HCT116 (cell line): Measurements from ENCODE around the gene PCDHB11. TPM values are rescaled to one million over a fixed set of nuclear protein-coding genes. Genes with fewer than 3 reads are reported as not detected.
"Not testable (repeated sequence)": the region's sequence is repeated elsewhere in the genome, so short reads cannot be mapped to it uniquely, and the experiment has no call there.

Source experiments
- ATAC-seq: fragments of 200-7000 bp; cut with Tn5 transposase; 2 replicates; pipeline ENCODE4 v1.9.1; 2020; ENCODE audit warnings: mild to moderate bottlenecking, moderate library complexity
- BruUV-seq: library from RNA; stranded (reverse); fragments of 400-500 nt; replicated peaks from 2 replicates; lab custom pipeline; 2021; lab: Mats Ljungman, UMichigan
- CTCF ChIA-PET: fragments of 300-600 bp; sonication (Branson Sonifier 250); formaldehyde crosslinking; loops from one replicate; lab custom pipeline; 2021; ENCODE audit warnings: antibody characterized with exemption; lab: Charles Lee
- POLR2A ChIA-PET: fragments of 300-600, 350-600 bp; sonication (Branson Sonifier 250); formaldehyde crosslinking; loops from one replicate; lab custom pipeline; 2021; ENCODE audit warnings: antibody characterized with exemption; lab: Charles Lee
- RAD21 ChIA-PET, 2 experiments: fragments of 300-600 bp; sonication (Branson Sonifier 250); formaldehyde crosslinking; loops; one replicate each; lab custom pipeline; 2023; ENCODE audit warnings: low total read pairs in 2 of 2; ENCODE audit not compliant: uncharacterized antibody in 2 of 2, unreplicated experiment in 2 of 2, low non-redundant PET in 1 of 2; lab: Charles Lee
- DNase-seq: peaks from one replicate; pipeline ENCODE4 v3.0.0-alpha.2; 2010; ENCODE audit warnings: low read depth, low spot score
- H2AFZ ChIP-seq: fragments of 200-600 bp; shearing (Covaris generic), sonication (generic); 2 replicates; pipeline ENCODE4 v1.6.1; 2017; ENCODE audit warnings: low read depth, mixed run types, mixed read lengths, antibody characterized with exemption, low read length; ENCODE audit not compliant: poor library complexity, severe bottlenecking
- H3K27ac ChIP-seq: 2 replicates; pipeline ENCODE4 v1.5.1; 2012; ENCODE audit warnings: low read depth, low read length
- H3K27me3 ChIP-seq: fragments of 200-600 bp; sonication (generic); 2 replicates; pipeline ENCODE4 v1.6.1; 2016; ENCODE audit warnings: mixed run types, low read length, mixed read lengths; ENCODE audit not compliant: insufficient read depth
- H3K36me3 ChIP-seq, 2 experiments: fragments of 200-500 bp in 1 of 2; fragments of 200-600 bp in 1 of 2; sonication (Bioruptor generic) in 1 of 2; sonication (generic) in 1 of 2; 2 replicates each; pipeline versions ENCODE4 v1.5.1 to v1.6.1; 2014 to 2016; ENCODE audit warnings: low read length in 2 of 2, inconsistent platforms in 1 of 2, mixed read lengths in 1 of 2, mixed run types in 1 of 2; ENCODE audit not compliant: insufficient read depth in 2 of 2, control insufficient read depth in 1 of 2
- H3K4me1 ChIP-seq, 2 experiments: fragments of 200-600 bp in 1 of 2; sonication (generic) in 1 of 2; 2 replicates each; pipeline versions ENCODE4 v1.5.1 to v1.6.1; 2012 to 2017; ENCODE audit warnings: low read length in 2 of 2, inconsistent platforms in 1 of 2, mild to moderate bottlenecking in 1 of 2, mixed read lengths in 1 of 2, mixed run types in 1 of 2, moderate library complexity in 1 of 2; ENCODE audit not compliant: insufficient read depth in 2 of 2, control insufficient read depth in 1 of 2
- H3K4me2 ChIP-seq: fragments of 200-600 bp; sonication (generic); 2 replicates; pipeline ENCODE4 v1.6.1; 2017; ENCODE audit warnings: mixed run types, low read length, mixed read lengths
- H3K4me3 ChIP-seq, 2 experiments: fragments of 200-600 bp in 1 of 2; sonication (generic) in 1 of 2; replicated peaks in 1 of 2; 2 replicates each; pipeline ENCODE4 v1.5.1; 2011 to 2016; ENCODE audit warnings: low read length in 2 of 2, control low read depth in 1 of 2, low read depth in 1 of 2, mild to moderate bottlenecking in 1 of 2, mixed read lengths in 1 of 2, mixed run types in 1 of 2
- H3K79me2 ChIP-seq: fragments of 200-600 bp; sonication (generic); 2 replicates; pipeline ENCODE4 v1.6.1; 2017; ENCODE audit warnings: mild to moderate bottlenecking, mixed run types, low read length, moderate library complexity, mixed read lengths; ENCODE audit not compliant: insufficient read depth
- H3K9ac ChIP-seq: fragments of 200-600 bp; sonication (generic); 2 replicates; pipeline ENCODE4 v1.6.1; 2016; ENCODE audit warnings: low read length, mixed read lengths
- H3K9me2 ChIP-seq: fragments of 200-600 bp; sonication (generic), shearing (Covaris generic); 2 replicates; pipeline ENCODE4 v1.6.1; 2017; ENCODE audit warnings: mixed run types, mild to moderate bottlenecking, moderate library complexity; ENCODE audit not compliant: insufficient read depth
- H3K9me3 ChIP-seq, 2 experiments: fragments of 200-500 bp in 1 of 2; fragments of 200-600 bp in 1 of 2; sonication (Bioruptor generic) in 1 of 2; sonication (generic) in 1 of 2; 2 replicates each; pipeline ENCODE4 v1.6.1; 2014 to 2017; ENCODE audit warnings: low read length in 2 of 2, mixed read lengths in 2 of 2, inconsistent platforms in 1 of 2, low read depth in 1 of 2, mild to moderate bottlenecking in 1 of 2, mixed run types in 1 of 2, moderate library complexity in 1 of 2; ENCODE audit not compliant: control insufficient read depth in 1 of 2, insufficient read depth in 1 of 2
- H4K20me1 ChIP-seq: fragments of 200-600 bp; sonication (generic), shearing (Covaris generic); 2 replicates; pipeline ENCODE4 v1.6.1; 2017; ENCODE audit warnings: mixed run types, mild to moderate bottlenecking, moderate library complexity; ENCODE audit not compliant: insufficient read depth
- CEBPB ChIP-seq: IDR thresholded peaks from 2 replicates; pipeline ENCODE4 v1.6.1; 2012; ENCODE audit warnings: low read depth
- EZH2phosphoT487 ChIP-seq: fragments of 200-600 bp; IDR thresholded peaks from 2 replicates; pipeline ENCODE4 v1.6.1; 2018; ENCODE audit warnings: antibody characterized with exemption, borderline replicate concordance
- POLR2A ChIP-seq: IDR thresholded peaks from 2 replicates; pipeline ENCODE4 v1.7.0; 2011; ENCODE audit warnings: borderline replicate concordance; ENCODE audit not compliant: insufficient read depth, insufficient read length; ENCODE audit errors: extremely low read depth
- RAD21 ChIP-seq: IDR thresholded peaks from 2 replicates; pipeline ENCODE4 v1.6.1; 2012; ENCODE audit warnings: low read depth, mild to moderate bottlenecking
- SIN3A ChIP-seq: IDR thresholded peaks from 2 replicates; pipeline ENCODE4 v1.6.1; 2012; ENCODE audit warnings: low read depth
- SP1 ChIP-seq: IDR thresholded peaks from 2 replicates; pipeline ENCODE4 v1.6.1; 2012; ENCODE audit warnings: low read depth
- TCF7L2 ChIP-seq: IDR thresholded peaks from 2 replicates; pipeline ENCODE4 v1.7.0; 2011; ENCODE audit warnings: borderline replicate concordance, inconsistent platforms; ENCODE audit not compliant: insufficient read depth, insufficient read length; ENCODE audit errors: extremely low read depth
- YY1 ChIP-seq: IDR thresholded peaks from 2 replicates; pipeline ENCODE4 v1.6.1; 2011; ENCODE audit warnings: low read length, low read depth, moderate library complexity, mild to moderate bottlenecking; ENCODE audit not compliant: insufficient replicate concordance; ENCODE audit errors: extremely low read depth
- ZFX ChIP-seq: fragments of 450-650 bp; IDR thresholded peaks from 2 replicates; pipeline ENCODE4 v1.6.1; 2017
- ZNF274 ChIP-seq: fragments of 200-500 bp; sonication (Bioruptor generic); IDR thresholded peaks from 2 replicates; pipeline ENCODE4 v1.6.1; 2014; ENCODE audit warnings: mild to moderate bottlenecking, low read depth, low read length, inconsistent platforms
- intact Hi-C: fragments of 100-400 bp; cut with micrococcal nuclease; formaldehyde crosslinking; loops from 2 replicates; pipeline ENCODE4 v1.10.0; 2022
- total RNA-seq: library from RNA; stranded (reverse); gene quantifications from one replicate; pipeline ENCODE4 v1.2.1, GENCODE V29; 2021; ENCODE audit not compliant: unreplicated experiment
- TF ChIP-seq, protein P1 (sequence below): IDR thresholded peaks from 2 replicates; pipeline ENCODE4 v1.6.1; 2012
- TF ChIP-seq, protein P2 (sequence below): IDR thresholded peaks from 2 replicates; pipeline ENCODE4 v1.6.1; 2012
- TF ChIP-seq, protein P3 (sequence below), 3 experiments: fragments of 200-600 bp in 1 of 3; sonication (generic) in 1 of 3; IDR thresholded peaks in 2 of 3; conservative IDR thresholded peaks in 1 of 3; 2 replicates each; pipeline ENCODE4 v1.5.1; 2012 to 2017; ENCODE audit warnings: low read depth in 2 of 3, low read length in 2 of 3, antibody characterized with exemption in 1 of 3, borderline replicate concordance in 1 of 3, control low read depth in 1 of 3, mild to moderate bottlenecking in 1 of 3, mixed read lengths in 1 of 3, mixed run types in 1 of 3, moderate library complexity in 1 of 3; ENCODE audit not compliant: insufficient read depth in 1 of 3
- TF ChIP-seq, protein P4 (sequence below): IDR thresholded peaks from 2 replicates; pipeline ENCODE4 v1.6.1; 2012; ENCODE audit warnings: low read depth

PCDHB11 gene
- total RNA-seq, 1 experiment from 2014 or later: 0.07 TPM

DNA sequence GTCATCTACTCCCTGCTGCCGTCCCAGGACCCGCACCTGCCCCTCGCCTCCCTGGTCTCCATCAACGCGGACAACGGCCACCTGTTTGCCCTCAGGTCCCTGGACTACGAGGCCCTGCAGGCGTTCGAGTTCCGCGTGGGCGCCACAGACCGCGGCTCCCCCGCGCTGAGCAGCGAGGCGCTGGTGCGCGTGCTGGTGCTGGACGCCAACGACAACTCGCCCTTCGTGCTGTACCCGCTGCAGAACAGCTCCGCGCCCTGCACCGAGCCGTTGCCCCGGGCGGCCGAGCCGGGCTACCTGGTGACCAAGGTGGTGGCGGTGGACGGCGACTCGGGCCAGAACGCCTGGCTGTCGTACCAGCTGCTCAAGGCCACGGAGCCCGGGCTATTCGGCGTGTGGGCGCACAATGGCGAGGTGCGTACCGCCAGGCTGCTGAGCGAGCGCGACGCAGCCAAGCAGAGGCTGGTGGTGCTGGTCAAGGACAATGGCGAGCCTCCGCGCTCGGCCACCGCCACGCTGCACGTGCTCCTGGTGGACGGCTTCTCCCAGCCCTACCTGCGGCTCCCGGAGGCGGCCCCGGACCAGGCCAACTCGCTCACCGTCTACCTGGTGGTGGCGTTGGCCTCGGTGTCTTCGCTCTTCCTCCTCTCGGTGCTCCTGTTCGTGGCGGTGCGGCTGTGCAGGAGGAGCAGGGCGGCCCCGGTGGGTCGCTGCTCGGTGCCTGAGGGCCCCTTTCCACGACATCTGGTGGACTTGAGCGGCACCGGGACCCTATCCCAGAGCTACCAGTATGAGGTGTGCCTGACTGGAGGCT, 24.9 kb upstream of the PCDHB11 start:
- intact Hi-C loops, RAD21 ChIA-PET: not testable (repeated sequence)
- H3K9me3 ChIP-seq: peaks cover 0 to 10% of the 10 kb centered on the region in 2 experiments; a peak in 3 of 4 replicates

DNA sequence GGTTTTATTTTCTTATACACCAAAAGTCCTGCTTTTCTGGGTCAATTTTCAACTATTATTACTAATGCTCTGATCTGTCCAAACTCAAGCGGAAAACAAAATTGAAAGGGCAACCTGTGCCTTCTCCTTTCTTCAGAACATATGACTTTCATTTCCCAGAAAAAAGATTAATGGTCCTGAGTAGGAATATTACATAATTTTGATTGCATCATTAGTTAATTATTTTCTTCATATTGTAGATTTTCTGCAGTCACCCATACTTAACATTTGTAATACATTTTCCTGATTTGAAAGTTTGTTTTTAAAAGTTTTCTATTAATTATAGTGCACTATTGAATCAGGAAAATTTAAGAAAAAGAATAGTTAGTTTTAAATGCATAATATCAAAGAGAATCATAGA, 23.5 kb upstream of the PCDHB11 start:
- H4K20me1 ChIP-seq: no peaks in the 10 kb centered on the region
- intact Hi-C loops: no loop called here
- RAD21 ChIA-PET: no interaction called here
- no peak overlapping the region for H3K27ac ChIP-seq
- CTCF ChIA-PET: no interaction called here
- H3K4me3 ChIP-seq: no peak overlapping the region
- H3K36me3 ChIP-seq: no peaks in the 10 kb centered on the region
- no peaks in the 10 kb centered on the region for H3K9me2 ChIP-seq
- ATAC-seq (no peak), DNase-seq (no peak)
- no peaks in the 10 kb centered on the region for H3K27me3 ChIP-seq
- no peak overlapping the region for H3K9ac ChIP-seq
- no peak overlapping the region for H3K4me2 ChIP-seq
- peaks cover 0 to 10% of the 10 kb centered on the region in 2 experiments; a peak in 3 of 4 replicates for H3K9me3 ChIP-seq
- no TSS peak for BruUV-seq
- POLR2A ChIA-PET: no interaction called here
- H3K79me2 ChIP-seq: no peaks in the 10 kb centered on the region
- H2AFZ ChIP-seq: no peak overlapping the region
- no peaks in the 10 kb centered on the region for H3K4me1 ChIP-seq
- TF ChIP-seq ZFX (no peak), CEBPB (no peak), ZNF274 (no peak), YY1 (no peak), SP1 (no peak), EZH2phosphoT487 (no peak), TCF7L2 (no peak), SIN3A (no peak), RAD21 (no peak), POLR2A (no peak)
- TF ChIP-seq, protein P1, sequence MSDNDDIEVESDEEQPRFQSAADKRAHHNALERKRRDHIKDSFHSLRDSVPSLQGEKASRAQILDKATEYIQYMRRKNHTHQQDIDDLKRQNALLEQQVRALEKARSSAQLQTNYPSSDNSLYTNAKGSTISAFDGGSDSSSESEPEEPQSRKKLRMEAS: no peak
- TF ChIP-seq, protein P2, sequence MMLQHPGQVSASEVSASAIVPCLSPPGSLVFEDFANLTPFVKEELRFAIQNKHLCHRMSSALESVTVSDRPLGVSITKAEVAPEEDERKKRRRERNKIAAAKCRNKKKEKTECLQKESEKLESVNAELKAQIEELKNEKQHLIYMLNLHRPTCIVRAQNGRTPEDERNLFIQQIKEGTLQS: no peak
- TF ChIP-seq, protein P3, sequence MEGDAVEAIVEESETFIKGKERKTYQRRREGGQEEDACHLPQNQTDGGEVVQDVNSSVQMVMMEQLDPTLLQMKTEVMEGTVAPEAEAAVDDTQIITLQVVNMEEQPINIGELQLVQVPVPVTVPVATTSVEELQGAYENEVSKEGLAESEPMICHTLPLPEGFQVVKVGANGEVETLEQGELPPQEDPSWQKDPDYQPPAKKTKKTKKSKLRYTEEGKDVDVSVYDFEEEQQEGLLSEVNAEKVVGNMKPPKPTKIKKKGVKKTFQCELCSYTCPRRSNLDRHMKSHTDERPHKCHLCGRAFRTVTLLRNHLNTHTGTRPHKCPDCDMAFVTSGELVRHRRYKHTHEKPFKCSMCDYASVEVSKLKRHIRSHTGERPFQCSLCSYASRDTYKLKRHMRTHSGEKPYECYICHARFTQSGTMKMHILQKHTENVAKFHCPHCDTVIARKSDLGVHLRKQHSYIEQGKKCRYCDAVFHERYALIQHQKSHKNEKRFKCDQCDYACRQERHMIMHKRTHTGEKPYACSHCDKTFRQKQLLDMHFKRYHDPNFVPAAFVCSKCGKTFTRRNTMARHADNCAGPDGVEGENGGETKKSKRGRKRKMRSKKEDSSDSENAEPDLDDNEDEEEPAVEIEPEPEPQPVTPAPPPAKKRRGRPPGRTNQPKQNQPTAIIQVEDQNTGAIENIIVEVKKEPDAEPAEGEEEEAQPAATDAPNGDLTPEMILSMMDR (IDR thresholded peaks at IDR 0.05 in 2 of 3, conservative IDR thresholded peaks at IDR 0.05 in 1 of 3; ENCODE audit: borderline replicate concordance in 1 of 3, insufficient read depth in 1 of 3, low read depth in 2 of 3, low read length in 2 of 3): no peak
- TF ChIP-seq, protein P4, sequence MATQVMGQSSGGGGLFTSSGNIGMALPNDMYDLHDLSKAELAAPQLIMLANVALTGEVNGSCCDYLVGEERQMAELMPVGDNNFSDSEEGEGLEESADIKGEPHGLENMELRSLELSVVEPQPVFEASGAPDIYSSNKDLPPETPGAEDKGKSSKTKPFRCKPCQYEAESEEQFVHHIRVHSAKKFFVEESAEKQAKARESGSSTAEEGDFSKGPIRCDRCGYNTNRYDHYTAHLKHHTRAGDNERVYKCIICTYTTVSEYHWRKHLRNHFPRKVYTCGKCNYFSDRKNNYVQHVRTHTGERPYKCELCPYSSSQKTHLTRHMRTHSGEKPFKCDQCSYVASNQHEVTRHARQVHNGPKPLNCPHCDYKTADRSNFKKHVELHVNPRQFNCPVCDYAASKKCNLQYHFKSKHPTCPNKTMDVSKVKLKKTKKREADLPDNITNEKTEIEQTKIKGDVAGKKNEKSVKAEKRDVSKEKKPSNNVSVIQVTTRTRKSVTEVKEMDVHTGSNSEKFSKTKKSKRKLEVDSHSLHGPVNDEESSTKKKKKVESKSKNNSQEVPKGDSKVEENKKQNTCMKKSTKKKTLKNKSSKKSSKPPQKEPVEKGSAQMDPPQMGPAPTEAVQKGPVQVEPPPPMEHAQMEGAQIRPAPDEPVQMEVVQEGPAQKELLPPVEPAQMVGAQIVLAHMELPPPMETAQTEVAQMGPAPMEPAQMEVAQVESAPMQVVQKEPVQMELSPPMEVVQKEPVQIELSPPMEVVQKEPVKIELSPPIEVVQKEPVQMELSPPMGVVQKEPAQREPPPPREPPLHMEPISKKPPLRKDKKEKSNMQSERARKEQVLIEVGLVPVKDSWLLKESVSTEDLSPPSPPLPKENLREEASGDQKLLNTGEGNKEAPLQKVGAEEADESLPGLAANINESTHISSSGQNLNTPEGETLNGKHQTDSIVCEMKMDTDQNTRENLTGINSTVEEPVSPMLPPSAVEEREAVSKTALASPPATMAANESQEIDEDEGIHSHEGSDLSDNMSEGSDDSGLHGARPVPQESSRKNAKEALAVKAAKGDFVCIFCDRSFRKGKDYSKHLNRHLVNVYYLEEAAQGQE: no peak

More for the DNA sequence above, 24.9 kb upstream of the PCDHB11 start:
- CTCF ChIA-PET, POLR2A ChIA-PET, H3K27ac ChIP-seq, DNase-seq, H4K20me1 ChIP-seq, H2AFZ ChIP-seq, H3K4me1 ChIP-seq, H3K27me3 ChIP-seq, BruUV-seq, H3K9ac ChIP-seq, H3K9me2 ChIP-seq, H3K79me2 ChIP-seq, H3K4me3 ChIP-seq, H3K4me2 ChIP-seq, ATAC-seq, H3K36me3 ChIP-seq: not testable (repeated sequence)
